Inflammatory macrophage treated with lipopolysaccharide for 1 hour (primary cell): ENCODE results near the gene SCN1A.
A peak's percentile ranks its signal among the peaks of the same experiment; 100 is the strongest.
"Not testable (repeated sequence)": the region's sequence is repeated elsewhere in the genome, so short reads cannot be mapped to it uniquely, and the experiment has no call there.

Experiments used
- DNase-seq, 2 donors: peaks; one replicate each; pipeline ENCODE4 v3.0.0-alpha.2; 2020 to 2022

Gene SCN1A

GRCh38 chr2:166074011-166074410 is 53.8 kb downstream of the SCN1A start:
- no peak for DNase-seq

GRCh38 chr2:166070231-166070630 is 57.6 kb downstream of the SCN1A start:
- DNase-seq, result no peak

GRCh38 chr2:166068981-166069380 is 58.8 kb downstream of the SCN1A start:
- DNase-seq, result no peak

GRCh38 chr2:166067229-166067628 is 60.6 kb downstream of the SCN1A start:
- peak; percentile 62 to 68 for DNase-seq

- no peak for DNase-seq
Observed at GRCh38 chr2:166060191-166060590, 67.6 kb downstream of the SCN1A start.

GRCh38 chr2:166057370-166058164 is 70.3 kb downstream of the SCN1A start:
- peak; percentile 15 to 67 for DNase-seq

GRCh38 chr2:166044853-166045483 is 82.9 kb downstream of the SCN1A start:
- DNase-seq, result no peak

- DNase-seq, result no peak
Observed at GRCh38 chr2:166042768-166043390, 84.9 kb downstream of the SCN1A start.

- no peak for DNase-seq
Observed at GRCh38 chr2:166042356-166042755, 85.5 kb downstream of the SCN1A start.

GRCh38 chr2:166041613-166042012 is 86.2 kb downstream of the SCN1A start:
- no peak for DNase-seq

- DNase-seq, result no peak
Observed at GRCh38 chr2:166032361-166032760, 95.5 kb downstream of the SCN1A start.

GRCh38 chr2:166031054-166031453 is 96.8 kb downstream of the SCN1A start:
- DNase-seq, result no peak

- DNase-seq, result no peak
Observed at GRCh38 chr2:166025313-166025712, 102.5 kb downstream of the SCN1A start.

GRCh38 chr2:166017208-166017607 is 110.6 kb downstream of the SCN1A start:
- DNase-seq, result no peak

- no peak for DNase-seq
Observed at GRCh38 chr2:166013878-166014277, 113.9 kb downstream of the SCN1A start.

- DNase-seq, result no peak
Observed at GRCh38 chr2:166011660-166012059, 116.2 kb downstream of the SCN1A start.

- no peak for DNase-seq
Observed at GRCh38 chr2:166000401-166000800, 127.4 kb downstream of the SCN1A start.

GRCh38 chr2:165990846-165991245 is 137.0 kb downstream of the SCN1A start:
- DNase-seq, result no peak

- DNase-seq, result no peak
Observed at GRCh38 chr2:165989851-165990250, 138.0 kb downstream of the SCN1A start.

GRCh38 chr2:165985120-165985519 is 142.7 kb downstream of the SCN1A start:
- no peak for DNase-seq

GRCh38 chr2:165972161-165972560 is 155.7 kb downstream of the SCN1A start:
- DNase-seq, result not testable (repeated sequence)

GRCh38 chr2:165970663-165971062 is 157.2 kb downstream of the SCN1A start:
- no peak for DNase-seq

- no peak for DNase-seq
Observed at GRCh38 chr2:165969227-165969626, 158.6 kb downstream of the SCN1A start.

- no peak for DNase-seq
Observed at GRCh38 chr2:165967746-165968145, 160.1 kb downstream of the SCN1A start.
